Esophagus mucosa (tissue), 1 donor: ENCODE results near the gene NDUFB6. TPM values are rescaled to one million over a fixed set of nuclear protein-coding genes. Genes with fewer than 3 reads are reported as not detected.
A peak's percentile ranks its signal among the peaks of the same experiment; 100 is the strongest.
"Not testable (repeated sequence)": the region's sequence is repeated elsewhere in the genome, so short reads cannot be mapped to it uniquely, and the experiment has no call there.

ENCODE experiments used
- ATAC-seq: fragments of 200-7000 bp; cut with Tn5 transposase; one replicate; pipeline ENCODE4 v1.9.1; 2020
- total RNA-seq: library from RNA; stranded (reverse); gene quantifications from one replicate; pipeline ENCODE4 v1.2.4, GENCODE V29; 2023
- donor health status: DM: yes; HTN: yes; CAD: no.

Gene NDUFB6
- total RNA-seq, 1 donor from 2014 or later: 39.2 TPM

DNA sequence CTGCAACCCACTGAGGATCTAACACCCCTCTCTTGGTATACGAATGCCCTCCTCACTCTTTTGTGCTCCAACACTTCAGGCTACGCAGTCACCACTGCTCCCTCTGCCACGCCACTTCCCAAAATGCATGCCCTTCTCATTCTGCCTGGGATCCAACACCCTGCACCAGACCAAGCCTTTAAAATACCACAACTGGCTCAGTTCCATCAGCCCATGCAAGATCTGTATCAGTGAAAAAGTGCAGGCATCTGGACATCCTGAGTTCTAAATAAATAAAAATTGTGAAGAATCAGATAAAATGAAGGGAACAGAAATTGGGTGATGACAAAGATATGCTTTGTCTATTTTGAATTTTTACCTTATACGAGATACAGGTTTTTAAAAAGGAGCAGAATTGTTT, 2.7 kb downstream of the NDUFB6 start:
- ATAC-seq: no peak

GRCh38 chr9:32566770-32567169, 6.2 kb downstream of the NDUFB6 start:
- ATAC-seq: no peak

GRCh38 chr9:32565967-32566366, 7.0 kb downstream of the NDUFB6 start:
- no peak for ATAC-seq

DNA sequence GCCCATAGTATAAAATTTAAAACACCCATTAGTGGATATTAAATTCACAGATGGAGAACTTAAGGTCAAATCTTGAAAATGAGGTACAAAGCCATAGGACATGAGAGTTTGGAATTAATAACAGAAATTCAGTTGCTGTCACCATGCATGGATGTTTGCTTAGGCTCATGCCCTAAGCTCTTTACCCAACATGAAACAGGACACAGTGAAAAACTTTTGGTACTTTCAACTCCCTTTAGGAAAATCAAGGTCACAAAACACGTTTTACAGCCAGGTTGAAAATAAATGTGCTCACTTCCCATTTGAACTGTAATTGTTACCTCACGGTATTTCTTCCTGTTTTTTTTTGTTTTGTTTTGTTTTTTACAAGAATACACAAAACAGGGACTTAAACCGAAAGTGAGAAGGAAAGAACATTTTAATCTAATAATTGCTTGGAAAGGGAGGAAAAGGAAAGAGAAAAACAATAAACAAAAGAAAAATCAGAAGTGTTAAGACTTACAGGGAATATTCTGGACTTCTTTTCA, 14.5 kb downstream of the NDUFB6 start:
- no peak for ATAC-seq

DNA sequence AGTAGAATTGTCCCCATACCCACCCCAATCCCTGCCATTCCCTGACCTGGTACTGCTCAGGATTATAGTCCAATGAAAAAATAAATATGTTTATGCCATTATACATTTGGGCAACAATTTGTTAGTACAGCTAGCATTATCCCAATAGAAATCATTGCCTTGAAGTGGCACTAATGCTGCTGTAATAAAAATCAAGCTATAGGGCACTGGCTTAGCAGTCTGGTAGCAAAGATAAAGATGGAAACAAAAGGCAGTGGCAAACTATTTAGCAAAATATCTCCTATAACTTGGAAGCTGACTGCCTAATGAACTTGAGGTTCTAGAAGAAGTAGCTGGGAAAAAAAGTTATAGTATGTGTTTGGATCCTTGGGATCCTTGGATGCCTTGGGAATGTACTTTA, 18.4 kb downstream of the NDUFB6 start:
- no peak for ATAC-seq

- ATAC-seq: no peak
Measured at GRCh38 chr9:32554107-32554506, 18.9 kb downstream of the NDUFB6 start.

DNA sequence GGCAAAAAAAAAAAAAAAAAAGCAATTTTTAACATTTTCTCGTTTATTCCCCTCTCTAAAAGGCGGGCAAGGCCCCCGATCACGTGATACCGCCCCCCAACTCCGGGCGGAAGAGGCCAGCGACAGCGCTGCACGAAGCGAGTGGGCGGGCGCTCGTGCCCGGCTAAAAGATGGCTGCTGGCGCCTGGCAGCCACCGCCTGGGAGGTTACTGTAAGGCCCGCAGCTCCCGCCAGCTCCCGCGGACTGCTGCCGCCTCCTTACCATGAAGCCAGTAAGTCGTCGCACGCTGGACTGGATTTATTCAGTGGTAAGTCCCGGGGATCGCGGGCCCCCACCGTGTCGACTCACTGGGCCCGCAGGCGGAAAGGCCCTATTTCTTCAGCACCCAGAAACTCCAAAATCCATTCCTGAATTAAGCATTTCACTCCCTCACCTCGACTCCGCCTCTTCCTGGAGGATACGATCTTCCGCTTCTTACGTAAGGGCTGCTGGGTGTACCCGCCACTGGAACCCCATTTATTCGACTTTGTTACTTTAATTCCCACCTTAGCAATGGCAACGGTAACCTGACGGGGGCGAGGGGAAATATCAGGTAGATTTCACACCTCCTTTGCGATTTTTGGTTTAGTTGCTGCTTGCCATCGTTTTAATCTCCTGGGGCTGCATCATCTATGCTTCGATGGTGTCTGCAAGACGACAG, 20.6 kb downstream of the NDUFB6 start, which contains the start of the genes SMIM27 and TOPORS:
Gene SMIM27 (plus strand): TSS at position 156 of the 701 bp plus-strand sequence. CDS start 108 bp downstream, at position 264.
Gene TOPORS (minus strand): TSS at position 415 of the 701 bp plus-strand sequence. CDS start 150 bp downstream, at position 265.
- peak; percentile 94 for ATAC-seq

DNA sequence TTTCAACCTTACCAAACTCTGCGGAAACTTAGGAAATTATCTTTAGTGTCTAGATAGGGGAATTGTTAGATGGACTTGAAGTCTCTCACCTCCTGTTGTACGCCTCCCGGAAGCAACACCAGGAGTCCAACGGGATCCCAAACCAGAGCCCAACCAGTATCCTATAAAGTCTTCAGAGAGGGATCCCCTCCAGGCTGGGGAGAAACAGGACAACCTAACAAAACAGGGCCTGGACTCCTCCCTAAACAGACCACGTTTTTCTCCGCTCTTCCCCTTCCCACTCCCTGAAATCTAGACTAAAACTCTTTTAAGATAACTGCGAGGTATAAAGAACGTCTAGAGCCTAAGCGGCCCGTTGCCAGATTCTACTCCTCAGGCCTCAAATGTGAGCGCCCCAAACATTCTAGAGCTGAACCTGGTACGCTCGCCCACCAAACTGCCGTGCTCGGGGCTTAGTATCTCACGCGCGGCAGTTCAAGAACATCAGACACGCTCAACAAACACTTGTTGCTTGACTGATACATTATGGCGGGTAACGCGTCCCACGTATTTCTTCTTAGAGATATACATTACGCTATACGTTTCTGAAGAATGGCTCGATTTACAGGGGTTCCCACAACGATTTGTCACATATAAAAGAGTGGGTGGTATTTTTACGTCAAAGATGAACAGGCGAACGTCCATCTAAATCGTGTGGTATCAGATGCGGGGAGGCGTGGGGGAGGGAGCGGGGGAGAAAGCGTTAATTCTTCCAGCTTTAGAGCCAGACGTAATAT, 21.5 kb downstream of the NDUFB6 start:
- ATAC-seq: peak; percentile 35

DNA sequence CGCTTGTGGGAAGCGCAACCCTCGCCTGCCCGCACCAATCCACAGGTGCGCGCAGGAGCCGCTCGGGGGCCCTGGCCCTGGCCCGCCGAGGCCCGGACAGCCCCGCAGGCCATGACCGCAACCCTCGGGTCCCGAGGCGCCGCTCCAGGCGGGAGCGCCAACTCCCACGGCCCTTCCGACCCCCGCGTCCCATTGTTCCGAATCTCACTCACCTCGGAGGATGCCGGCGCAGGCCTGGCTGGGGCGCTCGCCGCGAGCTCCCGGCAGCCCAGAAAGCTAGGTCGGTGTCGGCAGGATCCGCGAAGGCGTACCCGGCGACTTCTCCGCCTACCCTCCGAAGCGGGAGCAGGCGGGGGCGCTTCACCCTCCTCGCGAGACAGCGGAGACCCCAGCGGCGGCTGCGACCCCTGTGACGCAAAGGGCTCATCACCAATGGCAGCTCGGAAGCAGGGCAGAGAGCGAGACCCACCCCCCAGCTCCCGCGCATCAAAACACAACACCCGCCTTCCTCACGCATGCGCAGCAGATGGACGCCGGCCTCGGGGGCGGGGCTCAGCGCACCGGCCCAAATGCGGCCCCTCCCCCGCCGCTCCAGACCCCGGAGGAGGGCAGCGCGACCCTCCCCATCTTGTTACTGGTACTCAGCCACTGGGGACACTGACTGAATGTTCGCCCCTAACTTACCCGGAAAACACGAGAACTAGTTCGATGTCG, 22.2 kb downstream of the NDUFB6 start:
- peak; percentile 85 for ATAC-seq

GRCh38 chr9:32550150-32550561, 22.8 kb downstream of the NDUFB6 start:
- ATAC-seq: no peak

- ATAC-seq: not testable (repeated sequence)
Measured at GRCh38 chr9:32548213-32548612, 24.7 kb downstream of the NDUFB6 start.

DNA sequence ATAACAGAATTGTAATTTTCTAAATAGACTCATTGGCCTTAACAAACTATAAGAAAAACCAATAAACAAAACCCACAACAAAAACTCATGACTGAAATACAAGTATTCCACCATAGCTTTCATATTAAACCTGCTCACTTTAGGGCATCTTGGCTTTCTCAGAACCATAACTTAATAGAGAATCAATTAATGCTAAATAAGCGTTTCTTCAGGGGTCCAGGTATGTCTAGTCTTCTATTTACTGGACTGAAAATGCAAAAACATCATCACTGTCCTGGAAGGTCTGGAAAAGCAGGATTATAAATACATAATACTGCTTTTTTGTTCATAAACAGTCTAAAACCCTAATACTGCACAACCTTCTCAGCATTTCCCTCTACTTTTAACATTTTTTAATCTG, 27.1 kb downstream of the NDUFB6 start:
- no peak for ATAC-seq

DNA sequence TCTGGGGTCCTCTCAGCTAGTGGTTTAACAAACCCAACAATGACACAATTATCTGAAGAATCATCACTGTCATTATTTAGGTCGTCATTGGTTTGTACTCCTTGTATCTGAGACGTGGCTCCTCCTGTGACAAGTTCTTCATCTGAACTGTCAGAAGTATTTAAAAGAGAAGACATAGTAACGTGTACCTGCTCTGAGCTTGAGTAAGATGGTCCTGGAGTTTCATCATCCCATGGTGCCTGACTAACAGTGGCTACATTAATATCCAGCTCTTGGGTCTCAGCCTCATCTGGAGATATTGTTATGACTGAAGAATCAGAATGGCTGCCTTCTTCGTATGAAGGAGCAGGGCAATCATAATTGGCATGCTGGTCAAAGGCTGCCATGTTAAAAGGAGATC, 29.9 kb downstream of the NDUFB6 start:
- no peak for ATAC-seq

GRCh38 chr9:32533816-32534215, 39.1 kb downstream of the NDUFB6 start:
- no peak for ATAC-seq

DNA sequence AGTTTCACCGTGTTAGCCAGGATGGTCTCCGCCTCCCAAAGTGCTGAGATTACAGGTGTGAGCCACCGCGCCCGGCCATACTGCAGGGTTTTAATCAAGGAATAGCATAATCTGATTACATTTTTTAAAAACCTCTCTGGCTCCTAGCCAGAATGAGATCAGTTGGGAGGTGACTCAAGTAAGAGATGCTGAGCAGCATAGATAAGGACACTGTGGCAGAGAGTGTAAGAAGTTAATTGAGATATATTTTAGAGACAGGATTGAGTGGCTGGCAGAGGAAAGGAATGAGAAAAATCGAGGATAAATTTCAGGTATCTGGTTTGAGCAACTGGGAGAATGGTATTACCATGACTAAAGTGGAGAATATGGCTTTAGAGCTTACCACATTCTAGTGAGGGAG, 39.6 kb downstream of the NDUFB6 start:
- no peak for ATAC-seq

DNA sequence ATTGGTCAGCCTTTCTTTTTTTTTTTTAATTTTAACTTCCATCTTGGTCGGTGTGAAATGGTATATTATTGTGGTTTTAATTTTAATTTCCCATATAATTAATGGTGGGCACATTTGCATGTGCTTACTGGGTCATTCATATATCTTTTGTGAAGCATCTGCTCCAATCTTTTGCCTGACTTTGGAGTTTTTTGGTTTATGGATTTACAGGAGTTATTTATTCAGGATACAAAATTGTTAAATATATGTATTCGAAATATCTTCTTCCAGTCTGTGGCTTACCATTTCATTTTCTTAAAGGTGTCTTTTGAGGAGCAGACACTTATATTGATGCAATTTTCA, 46.3 kb downstream of the NDUFB6 start:
- ATAC-seq: no peak

- peak; percentile 87 for ATAC-seq
Measured at GRCh38 chr9:32526041-32526706, 46.8 kb downstream of the NDUFB6 start, which contains the start of gene RIGI. Gene RIGI, minus strand, starts transcription at chr9:32526196. Its CDS starts 30 bp downstream, at chr9:32526166.

- ATAC-seq: no peak
Measured at GRCh38 chr9:32525709-32526030, 47.3 kb downstream of the NDUFB6 start.

DNA sequence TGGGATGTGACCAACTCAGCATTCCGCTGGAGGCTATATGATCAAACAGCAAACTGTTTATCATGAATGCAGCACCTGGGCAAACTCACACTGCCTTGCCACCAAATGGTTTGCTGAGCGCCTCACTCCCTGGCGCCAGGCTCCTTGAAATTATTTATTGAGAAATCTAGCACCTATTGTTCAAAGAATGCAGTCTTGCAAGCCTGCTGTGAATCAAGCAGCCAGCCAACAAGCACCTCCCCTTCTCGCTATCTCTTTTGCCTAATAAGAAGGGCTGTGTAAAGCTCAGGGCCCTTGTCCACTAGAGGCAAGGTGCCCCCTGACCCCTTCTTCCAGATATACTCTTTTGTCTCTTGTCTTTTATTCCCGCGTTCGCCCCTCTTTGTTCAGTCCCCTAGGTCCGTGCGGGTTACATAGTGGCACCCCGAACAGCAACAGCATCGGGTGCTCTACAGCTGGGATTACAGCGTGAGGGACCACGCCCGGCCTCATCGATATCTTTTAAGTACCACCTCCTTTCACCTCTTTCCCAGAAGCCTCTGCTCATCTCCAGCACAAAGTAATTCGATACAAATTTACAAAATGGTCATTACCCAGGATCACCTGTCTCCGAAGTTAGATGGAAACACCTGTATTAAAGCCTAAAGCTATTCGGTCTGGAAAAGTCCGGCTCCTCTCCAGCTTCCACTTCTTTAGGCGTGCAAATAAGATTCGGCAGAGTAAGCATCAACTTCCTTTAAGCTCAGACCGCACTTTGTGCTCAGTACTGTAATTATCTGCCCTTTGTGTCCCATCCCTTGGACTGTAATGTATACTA, 47.9 kb downstream of the NDUFB6 start:
- peak; percentile 54 for ATAC-seq

DNA sequence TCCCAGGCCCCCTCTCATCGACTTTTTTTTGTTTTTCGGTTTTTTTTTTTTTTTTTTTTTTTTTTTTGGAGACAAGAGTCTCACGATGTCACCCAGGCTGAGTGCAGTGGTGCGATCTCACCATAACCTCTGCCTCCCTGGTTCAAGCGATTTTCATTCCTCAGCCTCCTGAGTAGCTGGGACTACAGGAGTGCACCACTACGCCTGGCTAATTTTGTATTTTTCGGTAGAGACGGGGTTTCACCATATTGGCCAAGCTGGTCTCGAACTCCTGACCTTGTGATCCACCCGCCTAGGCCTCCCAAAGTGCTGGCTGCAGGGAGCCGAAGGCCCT, 48.4 kb downstream of the NDUFB6 start:
- not testable (repeated sequence) for ATAC-seq

DNA sequence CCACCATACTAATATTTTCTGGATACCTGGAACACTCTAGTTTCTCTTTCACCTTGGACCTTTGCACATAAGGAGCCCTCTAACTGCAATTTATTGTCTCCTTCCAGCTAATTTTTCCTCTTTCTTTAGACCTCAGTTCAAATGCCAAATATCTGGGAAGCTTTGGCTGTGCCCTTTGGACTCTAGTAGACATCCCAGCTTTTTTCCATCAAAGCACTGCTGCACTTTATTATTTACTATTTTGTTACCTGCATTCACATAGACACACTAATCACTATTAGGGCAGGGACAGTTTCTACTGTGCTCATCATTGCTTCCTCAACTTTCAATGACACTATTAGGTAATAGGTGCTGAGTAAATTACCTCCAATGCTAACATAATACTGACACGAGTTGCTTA, 49.0 kb downstream of the NDUFB6 start:
- no peak for ATAC-seq

GRCh38 chr9:32518276-32518675, 54.7 kb downstream of the NDUFB6 start:
- no peak for ATAC-seq
